HG03139 (cell line): ENCODE measurements around the gene BAHCC1.

Experiments
- ATAC-seq: cut with Tn5 transposase; IDR thresholded peaks from one replicate; pipeline ENCODE4 v1.9.1; 2021; ENCODE audit not compliant: unreplicated experiment

Gene BAHCC1

DNA sequence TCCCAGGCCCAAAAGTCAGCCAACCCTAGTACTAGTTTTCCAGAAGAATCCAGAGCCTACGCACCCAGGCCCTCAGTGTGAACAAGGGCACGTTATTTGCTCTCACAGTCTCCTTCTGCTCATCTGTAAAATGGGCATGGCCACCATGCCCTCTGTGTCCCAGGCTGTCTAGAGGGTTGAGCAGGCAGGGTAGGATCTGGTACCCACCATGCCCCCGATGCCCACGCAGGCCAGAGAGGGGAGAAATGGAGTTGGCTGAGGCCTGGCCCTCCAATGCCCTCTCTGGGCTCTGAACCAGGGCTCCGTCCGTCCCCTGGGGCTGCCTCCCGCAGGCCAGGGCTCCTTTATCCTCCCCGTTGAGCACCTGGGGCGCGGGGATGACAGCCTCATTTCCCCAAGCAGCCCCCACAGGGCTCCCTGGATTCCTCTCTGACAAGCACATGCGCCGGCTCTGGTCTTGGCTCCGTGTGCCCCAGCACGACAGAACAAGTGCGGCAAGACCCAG is 9.1 kb upstream of the BAHCC1 start:
- ATAC-seq: no peak

DNA sequence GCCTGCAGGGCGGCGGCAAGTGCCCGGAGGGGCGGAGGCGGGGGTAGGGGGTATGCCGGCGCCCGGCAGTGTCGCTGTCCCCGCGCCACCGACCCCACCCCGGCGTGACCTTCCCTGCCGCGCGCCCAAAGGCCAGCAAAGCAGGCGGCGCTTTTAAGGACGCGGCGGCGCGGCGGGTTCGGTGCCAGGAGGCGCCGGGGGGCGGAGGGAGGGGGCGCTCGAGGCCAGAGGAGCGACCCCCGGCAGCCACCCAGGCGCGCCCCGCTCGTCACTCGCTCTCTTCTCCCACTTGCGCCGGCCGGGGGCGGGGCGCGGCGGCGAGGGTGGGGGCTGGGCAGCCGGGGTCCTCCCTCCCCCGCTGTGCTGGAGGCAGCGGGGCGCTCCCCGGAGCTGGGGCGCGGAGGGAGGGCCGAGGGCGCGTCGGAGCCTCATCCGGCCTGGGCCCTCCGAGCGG is 8.6 kb upstream of the BAHCC1 start:
- ATAC-seq: no peak

DNA sequence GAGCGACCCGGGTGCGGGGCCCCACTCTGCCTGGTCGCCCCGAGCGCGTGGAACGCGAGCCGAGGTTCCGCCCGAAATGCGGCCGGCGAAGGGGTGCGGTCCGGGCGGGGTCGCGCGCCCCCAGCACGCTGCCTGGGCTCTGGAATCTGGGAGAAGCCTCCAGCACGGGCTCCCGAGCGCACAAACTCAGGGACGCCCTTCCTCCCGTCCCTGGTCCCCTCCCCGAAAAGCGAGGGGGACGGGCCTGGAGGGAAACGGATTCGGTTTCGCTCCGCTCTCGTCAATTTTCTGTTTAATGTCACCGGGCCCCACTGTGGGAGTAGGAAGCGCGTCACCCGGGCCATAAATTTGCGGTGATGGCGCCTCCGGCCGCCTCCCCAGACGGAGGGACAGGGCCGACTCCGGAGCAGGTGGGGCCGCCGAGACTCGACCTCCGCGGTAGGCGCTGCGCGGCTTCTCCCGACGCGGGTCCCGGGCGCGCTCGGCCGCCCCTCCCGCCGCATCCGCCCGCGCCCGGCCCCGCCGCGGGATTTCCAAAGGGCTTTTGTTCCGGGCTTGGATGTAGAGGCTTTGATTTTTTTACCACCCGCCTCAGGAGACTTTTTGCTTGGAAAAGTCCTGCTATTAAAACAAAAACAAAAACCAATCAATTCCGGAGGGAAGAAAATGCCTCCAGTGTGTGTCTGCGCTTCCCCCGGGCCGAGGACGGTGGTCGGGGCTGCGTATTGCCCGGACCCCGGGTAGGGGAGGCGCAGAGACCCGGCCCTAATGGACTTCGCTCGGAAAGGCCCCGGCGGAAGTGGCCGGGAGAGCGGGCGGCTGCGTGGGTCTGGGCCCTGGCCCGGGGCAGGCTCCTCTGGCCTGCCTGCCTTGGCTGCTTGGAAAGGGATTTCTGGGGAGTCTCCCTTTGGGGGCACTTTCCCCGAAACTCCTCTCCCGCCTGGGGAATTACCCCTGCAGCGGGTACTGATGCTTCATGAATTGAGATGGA is 7.9 kb upstream of the BAHCC1 start:
- no peak for ATAC-seq

DNA sequence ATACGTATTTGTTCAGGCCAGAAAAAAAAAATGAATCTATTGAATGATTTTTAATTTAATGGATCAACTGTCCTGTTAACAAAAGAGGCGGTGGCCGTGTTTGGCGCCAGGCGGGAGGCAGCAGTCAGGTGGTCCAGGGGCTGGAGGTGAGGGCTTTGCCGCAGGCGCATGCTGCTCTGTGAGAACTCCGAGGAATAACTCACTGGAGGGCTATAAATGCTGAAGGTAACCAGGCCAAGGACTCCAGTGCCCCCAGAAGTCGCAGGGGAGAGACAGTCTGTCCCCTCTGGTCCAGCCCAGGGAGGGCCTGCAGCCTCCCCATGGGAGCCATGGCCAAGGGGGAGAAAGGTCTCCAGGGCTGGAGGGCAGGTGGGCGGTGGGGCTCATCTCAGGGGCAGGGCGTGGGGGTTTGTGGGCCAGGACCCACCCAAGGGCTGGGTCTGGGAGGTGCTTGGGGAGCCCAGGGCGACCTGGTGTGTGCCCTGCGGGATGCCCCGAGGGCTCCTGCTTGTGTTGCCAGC is 7.1 kb upstream of the BAHCC1 start:
- ATAC-seq: no peak

DNA sequence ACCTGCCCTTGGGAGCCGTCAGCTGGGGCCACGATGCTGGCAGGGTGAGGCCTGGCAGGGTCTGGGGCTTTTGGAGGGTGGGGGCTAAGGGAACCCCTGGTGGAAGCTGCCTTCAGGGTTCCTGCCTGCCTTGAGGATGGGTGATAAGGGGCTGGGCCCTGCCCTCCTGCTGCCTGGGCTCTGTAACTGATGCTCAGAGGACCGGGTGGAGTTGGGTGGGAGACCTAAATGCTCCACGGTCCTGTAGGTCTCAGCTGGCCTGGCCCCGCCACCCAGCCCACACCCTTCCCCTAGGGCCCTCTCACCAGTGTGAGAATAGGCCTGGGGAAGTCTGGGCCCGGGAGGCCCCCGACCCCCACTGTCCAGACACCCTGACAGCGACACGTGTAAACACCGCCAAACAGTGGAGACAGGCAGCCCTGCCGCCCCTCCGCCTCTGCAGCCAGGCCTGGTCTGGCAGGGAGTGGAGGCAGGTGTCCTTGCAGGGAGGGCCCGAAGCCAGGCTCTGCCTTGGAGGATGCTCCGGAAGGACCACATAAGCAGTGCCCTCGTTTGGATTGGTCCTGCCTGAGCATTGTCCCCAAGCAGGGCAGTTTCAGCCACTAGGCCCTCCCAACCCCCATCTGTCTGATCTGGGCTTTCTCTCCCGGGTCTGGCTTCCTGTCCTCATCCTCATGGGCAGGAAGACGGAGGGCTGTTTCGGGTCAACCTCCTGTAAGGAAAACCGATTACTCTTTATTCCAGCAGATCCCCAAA is 6.5 kb upstream of the BAHCC1 start:
- ATAC-seq: no peak

DNA sequence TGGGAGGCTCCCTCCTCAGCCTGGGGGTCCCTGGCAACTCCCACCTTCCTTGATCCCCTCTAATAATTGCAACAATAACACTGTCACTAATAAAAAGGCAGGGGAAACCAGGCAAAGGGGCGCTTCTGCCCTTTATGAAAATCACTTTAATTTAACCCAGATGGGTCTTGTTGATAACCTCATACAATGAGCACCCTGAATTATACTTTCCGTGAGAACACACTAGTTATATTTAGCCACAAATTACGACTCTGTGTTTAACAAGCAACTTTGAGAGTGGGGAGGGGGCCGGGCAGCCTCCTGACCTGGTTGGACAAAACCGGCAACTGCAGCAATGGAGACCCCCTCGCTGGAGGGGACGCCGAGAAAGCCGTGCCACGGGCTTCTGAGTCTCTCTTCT is 5.7 kb upstream of the BAHCC1 start:
- no peak for ATAC-seq

DNA sequence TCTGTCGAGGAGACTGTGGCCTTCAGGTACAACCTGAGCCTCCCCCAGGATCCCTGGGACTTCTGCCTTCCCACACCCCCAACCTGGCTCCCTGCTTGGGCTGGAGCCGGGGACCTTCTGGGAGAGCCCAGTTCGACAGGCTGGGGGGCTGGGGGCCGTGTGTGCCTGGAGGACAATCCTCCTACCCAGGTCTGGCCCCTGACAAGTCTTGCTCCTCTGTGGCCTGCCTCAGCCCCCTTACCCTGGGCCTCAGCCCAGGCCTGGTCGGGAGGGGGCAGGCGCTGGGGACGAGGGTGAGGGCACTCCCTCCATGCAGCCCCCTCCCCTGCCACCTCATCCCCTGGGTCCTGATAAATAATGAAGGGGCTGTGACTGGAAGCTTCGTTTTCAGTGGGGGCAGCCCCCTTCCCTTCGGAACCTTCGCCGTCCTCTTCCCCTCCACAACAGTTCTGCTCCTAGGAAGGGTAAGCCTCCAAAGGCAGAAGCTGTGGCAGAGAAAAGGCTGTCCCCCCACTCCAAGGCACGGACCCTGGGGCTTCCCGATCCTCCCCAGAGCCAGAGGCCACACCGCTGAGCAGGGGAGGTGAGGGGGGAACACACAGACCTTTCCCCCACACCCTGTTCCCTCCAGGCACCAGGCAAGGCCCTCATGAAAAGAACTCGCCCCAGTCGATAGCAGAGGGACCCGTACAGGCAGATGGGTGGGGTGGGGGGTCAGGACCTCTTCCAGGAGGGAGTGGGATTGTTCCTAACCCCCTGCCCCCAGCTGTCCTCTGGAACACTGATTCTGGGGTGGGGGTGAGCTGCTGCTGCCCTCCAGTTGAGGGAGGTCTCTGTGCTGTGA is 5.0 kb upstream of the BAHCC1 start:
- ATAC-seq: no peak

DNA sequence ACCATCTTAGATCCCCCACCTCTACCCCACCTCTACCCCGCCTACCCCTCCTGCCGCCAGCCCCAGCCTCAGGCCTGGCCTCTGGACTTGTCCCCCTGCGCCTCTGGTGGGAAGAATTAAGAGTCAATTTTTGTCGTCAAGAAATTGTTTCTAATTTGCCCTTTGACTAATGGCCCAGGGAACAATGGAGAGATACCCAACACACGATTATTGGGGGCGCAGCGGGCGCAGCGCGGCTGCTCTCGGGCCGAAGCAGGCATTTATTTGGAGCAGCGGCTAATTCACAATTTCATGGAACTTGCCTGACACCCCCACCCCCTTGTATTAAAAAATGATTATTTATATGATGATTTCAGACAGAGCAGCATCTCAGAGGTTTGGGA is 4.4 kb upstream of the BAHCC1 start:
- no peak for ATAC-seq

DNA sequence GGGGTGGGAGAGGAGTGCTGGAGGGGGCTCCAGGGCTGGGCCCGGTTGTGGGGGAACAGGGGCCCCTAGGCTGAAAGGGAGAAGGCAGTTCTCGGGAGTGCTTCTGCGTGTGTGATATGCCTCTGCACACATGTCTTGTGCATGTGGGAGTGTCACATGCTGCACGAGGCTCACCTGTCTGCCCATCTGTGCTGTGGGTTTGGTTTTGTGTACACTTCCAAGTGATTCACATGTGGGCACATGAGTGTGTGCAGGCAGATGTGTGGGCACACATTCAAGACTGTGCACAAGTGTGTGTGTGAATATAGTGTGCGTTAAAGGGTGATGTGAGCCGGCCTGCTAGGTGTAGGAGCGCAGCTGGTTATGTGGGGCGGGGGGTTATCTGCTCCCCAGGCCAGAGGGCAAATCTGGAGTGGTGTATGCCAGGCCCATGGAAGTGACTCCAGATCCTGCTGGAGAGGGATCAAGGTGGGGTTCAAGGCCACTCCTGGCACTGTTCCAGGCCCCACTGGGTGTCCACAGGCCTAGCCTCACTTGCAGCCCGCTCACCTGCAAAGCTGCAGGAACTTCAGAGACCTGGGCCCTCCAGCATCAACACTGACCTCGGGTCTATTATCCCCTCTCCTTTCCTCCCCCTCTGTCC is 3.8 kb upstream of the BAHCC1 start:
- ATAC-seq: no peak

DNA sequence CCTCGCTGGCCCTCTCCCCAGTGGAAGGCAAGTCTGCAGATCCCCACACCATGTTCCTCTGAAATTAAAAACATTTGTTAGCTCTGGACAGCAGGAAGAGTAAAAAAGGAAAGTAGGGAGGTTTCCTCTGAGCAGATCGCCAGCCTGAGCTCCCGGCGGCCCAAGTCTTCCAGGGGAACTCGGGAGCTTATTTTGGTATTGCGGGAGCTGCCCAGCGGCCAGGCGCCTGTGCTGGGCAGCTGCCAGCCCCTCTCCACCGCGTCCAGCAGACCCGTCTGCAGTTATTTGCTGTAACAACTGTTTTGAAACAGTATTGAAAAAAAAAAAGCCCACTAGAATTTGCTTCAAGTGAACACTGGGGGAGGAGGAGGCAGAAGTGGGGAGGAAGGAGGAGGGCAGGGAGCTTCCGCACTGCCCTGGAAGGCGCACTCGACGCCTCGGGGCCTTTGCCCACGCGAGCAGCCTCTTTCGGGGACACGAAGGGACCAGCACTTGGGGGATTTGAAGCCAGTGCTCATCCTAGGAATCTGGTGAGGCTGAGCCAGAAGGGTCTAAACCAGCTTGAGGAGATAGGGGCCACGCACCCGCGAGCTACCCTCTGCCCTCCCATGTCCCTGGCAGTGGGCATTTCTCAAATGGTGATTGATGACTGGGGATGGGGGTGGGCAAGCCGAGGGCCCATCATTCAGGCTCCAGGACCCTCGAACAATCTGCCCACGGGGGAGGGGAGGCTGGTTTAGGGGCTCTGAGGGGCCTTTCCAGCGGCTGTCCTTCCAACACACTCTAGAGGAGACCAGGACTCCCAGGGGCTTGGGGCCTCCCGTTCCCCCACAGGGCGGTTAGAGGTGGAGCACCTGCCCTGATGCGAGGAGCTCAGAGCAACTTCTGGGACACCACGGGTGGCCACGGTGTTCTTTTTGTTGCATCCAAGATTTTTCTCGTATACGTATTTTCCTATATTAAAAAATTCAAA is 3.0 kb upstream of the BAHCC1 start:
- no peak for ATAC-seq

DNA sequence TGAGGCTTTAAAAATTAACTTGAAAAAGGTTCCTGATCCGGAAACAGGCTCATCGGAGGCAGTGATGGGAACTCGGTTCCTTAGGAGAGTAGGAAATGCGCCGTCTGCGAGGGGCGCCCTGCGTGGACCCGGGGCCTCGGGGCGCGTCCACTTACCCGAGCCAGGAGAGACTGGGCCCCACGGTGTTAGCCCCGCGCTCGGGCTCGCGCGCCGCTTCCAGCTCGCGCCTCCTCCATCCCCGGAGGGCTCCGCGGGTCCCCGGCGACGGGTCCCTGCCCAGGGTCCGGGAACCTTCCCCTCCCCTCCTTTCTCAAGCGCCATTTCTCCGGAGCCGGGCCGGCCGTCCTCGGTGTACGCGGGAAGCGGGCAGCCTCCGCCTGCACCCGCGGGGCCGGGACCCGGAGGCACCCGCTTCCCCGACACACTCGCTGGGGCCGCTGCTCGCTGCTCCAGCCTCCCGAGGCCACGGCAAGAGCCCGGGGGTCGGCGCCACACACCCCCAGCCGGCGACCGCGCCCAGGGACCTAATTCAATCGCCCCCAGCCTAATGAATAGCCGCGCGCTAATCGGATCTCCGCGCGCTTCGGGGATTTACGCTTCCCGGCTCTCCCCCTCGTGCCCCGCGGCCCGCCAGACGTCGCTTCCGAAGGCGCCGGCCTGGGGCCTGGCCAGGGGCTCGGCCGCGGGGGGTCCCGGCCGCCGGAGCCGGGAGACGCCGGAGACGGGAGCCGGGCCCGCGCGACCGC is 2.2 kb upstream of the BAHCC1 start:
- ATAC-seq: no peak

DNA sequence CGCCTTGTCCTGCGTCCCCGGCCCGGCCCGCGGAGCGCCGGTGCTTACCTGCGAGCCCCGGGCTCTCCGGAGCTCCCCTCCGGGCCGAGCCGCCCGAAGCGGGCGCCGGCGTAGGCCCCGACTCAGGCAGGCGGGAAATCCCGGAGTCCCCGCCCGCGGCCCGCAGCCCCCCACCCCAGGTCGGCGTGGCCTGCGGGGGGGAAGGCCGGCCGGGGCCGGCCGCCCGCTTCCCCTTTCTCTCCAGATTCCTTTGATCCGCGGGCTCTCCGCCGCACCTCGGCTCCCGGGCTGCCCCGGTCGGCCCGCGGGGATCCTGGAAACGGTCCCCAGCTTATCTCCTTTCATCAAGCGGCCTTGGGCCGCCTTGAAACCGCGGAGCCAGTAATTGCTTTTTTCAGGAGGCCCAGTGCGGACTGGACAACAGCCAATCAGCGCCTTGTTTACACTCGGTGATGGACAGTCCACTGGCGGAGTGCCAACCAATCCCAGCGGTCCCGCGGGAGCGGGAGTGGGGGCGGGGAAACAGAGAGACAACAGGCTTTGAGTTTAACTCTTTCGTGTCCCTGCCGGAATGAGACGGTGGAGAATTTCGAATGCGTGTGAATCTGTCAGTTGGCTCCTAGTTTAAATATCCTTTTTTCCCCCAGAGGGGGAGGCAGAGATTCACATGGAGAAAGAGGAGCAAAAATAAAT is 1.4 kb upstream of the BAHCC1 start:
- no peak for ATAC-seq

DNA sequence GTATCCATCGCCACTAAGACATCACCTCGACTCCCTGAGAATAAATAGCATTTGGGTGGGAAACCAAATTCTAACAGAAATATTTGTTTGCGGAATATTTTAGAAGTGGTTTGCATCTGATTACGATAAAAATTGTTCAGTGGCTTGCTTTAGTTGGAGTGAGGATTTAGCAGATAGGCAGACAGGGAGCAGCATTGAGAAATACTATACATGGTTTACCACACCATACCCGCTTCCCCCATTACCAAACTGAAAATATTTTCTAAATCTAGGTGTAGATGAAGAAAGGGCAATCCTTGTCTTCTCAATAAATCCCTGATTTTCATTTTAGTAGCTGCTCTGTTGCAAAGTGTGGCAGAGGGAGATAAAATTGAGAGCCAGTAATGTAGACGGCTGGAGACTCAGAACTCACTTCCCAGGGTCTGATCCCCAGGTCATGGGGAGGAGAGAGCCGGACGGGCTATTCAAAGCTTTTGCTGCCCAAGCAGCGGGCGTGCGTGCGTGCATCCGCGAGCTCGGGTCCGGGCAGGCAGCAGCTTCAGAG is 808 bp upstream of the BAHCC1 start:
- no peak for ATAC-seq

DNA sequence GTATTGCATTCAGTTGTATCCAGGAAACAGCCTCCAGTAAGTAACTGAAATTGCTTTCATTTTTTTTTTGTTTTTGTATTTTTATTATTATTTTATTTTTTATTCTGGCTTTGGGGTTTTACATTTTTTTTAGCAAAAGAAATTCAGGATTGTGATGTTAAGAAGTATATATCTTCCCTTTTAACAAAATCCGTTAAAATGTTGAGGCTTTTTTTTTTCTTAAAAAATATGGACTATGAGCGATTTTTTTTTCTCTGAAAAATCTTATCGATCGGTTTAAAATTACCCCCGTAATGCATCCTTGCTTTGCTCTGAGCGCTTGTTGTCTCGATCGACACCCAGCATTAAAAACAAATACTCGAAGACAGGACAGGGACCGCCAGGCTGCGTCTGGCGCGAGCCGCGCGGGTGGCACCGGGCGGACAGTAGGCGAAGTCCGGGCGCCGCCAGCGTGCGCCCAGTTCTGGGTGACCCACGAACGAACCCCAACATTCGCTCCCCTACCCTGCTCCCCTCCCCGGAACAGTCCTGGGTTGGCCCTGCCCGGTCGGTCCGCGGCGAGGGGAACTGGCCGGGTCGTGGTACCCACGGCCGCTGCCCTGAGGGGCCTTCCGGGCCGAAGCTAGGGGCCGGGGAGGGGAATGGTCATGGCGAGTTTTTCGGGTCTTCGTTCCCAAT is 482 bp downstream of the BAHCC1 start:
- no peak for ATAC-seq

DNA sequence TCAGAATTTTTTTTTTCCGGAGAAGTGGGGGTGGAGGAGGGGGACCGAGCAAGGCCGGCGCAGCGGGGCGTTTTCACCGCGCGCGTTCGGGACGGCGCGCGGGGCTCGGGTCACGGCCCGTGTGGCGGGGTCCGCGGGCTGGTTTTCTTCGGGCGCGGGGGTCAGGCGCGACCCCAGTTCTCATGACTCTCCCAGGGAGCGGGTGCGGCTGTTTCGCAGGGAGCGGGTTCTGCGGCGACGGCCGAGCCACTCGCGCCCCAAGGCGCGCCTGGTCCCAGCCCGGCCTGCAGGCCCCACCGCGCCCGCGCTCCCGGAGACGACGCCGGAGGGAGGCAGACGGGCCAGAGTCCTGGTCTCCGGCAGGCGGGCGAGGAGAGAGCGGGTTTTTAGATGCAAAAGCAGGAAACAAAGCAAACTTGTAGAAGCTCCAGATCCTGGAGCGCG is 1.0 kb downstream of the BAHCC1 start:
- ATAC-seq: no peak

DNA sequence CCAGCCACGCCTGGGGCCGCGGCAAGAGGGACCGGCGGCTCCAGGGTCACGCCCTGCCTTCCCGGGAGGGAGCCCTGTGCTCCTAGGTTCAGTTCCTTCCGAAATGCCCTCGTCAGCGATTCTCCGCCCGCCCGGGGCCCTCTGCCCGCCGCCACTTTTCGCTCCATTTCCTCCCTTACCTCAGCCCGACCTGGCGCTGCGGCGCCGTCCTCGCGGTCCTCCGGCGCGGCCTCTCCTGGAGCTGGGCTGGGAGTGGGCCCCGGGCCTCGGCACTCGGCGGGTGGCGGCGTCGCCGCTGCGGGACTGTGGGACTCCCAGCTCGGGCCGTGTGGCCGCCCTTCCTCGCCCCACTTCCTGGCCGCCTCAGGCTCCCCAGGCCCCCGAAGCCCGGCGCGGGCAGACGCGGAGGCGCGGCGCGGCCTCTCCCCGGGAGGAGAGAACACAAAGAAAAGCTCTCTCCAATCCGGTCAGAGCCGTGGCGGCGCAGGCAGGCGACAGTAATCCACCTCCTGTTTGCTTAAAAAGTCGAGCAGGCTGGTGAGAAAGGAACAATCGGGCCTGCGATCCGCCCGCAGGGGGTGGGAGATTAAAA is 1.6 kb downstream of the BAHCC1 start:
- no peak for ATAC-seq
